SU-DHL-6 (cell line): Measurements from ENCODE around the gene EMC10.

Source experiments
- CTCF ChIP-seq: fragments of 200-600 bp; sonication (generic); IDR thresholded peaks from one replicate; pipeline ENCODE4 v1.5.1; 2017; ENCODE audit warnings: antibody characterized with exemption, mild to moderate bottlenecking, low read length, moderate library complexity; ENCODE audit not compliant: insufficient read depth, poor library complexity, severe bottlenecking
- EZH2phosphoT487 ChIP-seq: fragments of 200-600 bp; sonication (generic), shearing (Covaris generic); conservative IDR thresholded peaks from 2 replicates; pipeline ENCODE4 v1.6.1; 2018; ENCODE audit warnings: mild to moderate bottlenecking, antibody characterized with exemption, low read length, moderate library complexity, mixed read lengths

DNA sequence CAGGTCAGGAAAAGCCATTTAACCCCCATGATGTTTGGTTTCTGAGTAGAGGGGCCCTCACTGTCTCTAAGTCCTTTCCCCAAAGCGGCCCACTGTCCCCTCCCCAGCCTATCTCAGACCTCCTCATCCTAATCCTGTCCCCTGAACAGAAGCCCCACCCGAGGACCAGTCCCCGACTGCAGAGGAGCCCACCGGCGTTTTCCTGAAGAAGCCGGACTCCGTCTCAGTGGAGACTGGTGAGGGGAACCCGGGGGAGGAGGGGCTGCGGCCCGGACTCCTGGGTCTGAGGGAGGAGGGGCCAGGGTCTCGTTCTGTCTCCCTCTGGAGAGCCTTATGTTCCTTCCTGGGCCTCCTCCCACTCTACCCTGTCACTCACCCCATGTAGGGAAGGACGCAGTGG, 40.7 kb upstream of the EMC10 start:
- no peak for TF ChIP-seq CTCF
- TF ChIP-seq EZH2phosphoT487, result no peak
